IMR-90 (cell line): Measurements from ENCODE around the gene STARD13. TPM values are rescaled to one million over a fixed set of nuclear protein-coding genes. Genes with fewer than 3 reads are reported as not detected.
"Not testable (repeated sequence)": the region's sequence is repeated elsewhere in the genome, so short reads cannot be mapped to it uniquely, and the experiment has no call there.

Experiments used
- ATAC-seq: fragments of 200-7000 bp; cut with Tn5 transposase; 2 replicates; pipeline ENCODE4 v1.9.1; 2020; ENCODE audit warnings: low read depth, mild to moderate bottlenecking, moderate library complexity
- BruUV-seq: library from RNA; stranded (reverse); fragments of 400-500 nt; replicated peaks from 2 replicates; lab custom pipeline; 2021; lab: Mats Ljungman, UMichigan
- CTCF ChIA-PET: fragments of 300-600 bp; formaldehyde crosslinking; extraction: SDS; loops from one replicate; lab custom pipeline; 2021; ENCODE audit warnings: antibody characterized with exemption; lab: Yijun Ruan, JAX
- POLR2A ChIA-PET: fragments of 300-600 bp; sonication (Branson Sonifier 250); formaldehyde crosslinking; loops from one replicate; lab custom pipeline; 2022; ENCODE audit warnings: antibody characterized with exemption; ENCODE audit not compliant: unreplicated experiment; lab: Charles Lee
- DNase-seq: peaks from one replicate; pipeline ENCODE4 v3.0.0; 2013
- H2AFZ ChIP-seq: replicated peaks from 2 replicates; pipeline ENCODE3; 2013; ENCODE audit warnings: low read length, mild to moderate bottlenecking; ENCODE audit not compliant: poor library complexity
- H2AK5ac ChIP-seq: 2 replicates; pipeline ENCODE4 v1.6.1; 2013; ENCODE audit warnings: low read depth, low read length, inconsistent platforms
- H2AK9ac ChIP-seq: replicated peaks from 2 replicates; pipeline ENCODE3; 2013; ENCODE audit warnings: mild to moderate bottlenecking, low read depth, low read length, moderate library complexity; ENCODE audit not compliant: poor library complexity
- H2BK120ac ChIP-seq: 2 replicates; pipeline ENCODE4 v1.6.1; 2013; ENCODE audit warnings: low read depth, low read length, inconsistent platforms
- H2BK15ac ChIP-seq: 3 replicates; pipeline ENCODE4 v1.6.1; 2013; ENCODE audit warnings: low read depth, low read length, inconsistent platforms
- H2BK20ac ChIP-seq: 2 replicates; pipeline ENCODE4 v1.6.1; 2013; ENCODE audit warnings: low read depth, mild to moderate bottlenecking, inconsistent platforms, low read length, moderate library complexity
- H2BK5ac ChIP-seq: 2 replicates; pipeline ENCODE4 v1.6.1; 2013; ENCODE audit warnings: mild to moderate bottlenecking, low read depth, low read length, inconsistent platforms; ENCODE audit not compliant: poor library complexity, severe bottlenecking
- H3K14ac ChIP-seq: replicated peaks from 2 replicates; pipeline ENCODE4 v1.6.1; 2013; ENCODE audit warnings: low read depth, low read length, inconsistent platforms
- H3K18ac ChIP-seq: 2 replicates; pipeline ENCODE4 v1.6.1; 2013; ENCODE audit warnings: low read depth, low read length, control low read depth
- H3K23ac ChIP-seq: 2 replicates; pipeline ENCODE4 v1.6.1; 2013; ENCODE audit warnings: low read depth, low read length, inconsistent platforms
- H3K27ac ChIP-seq: 2 replicates; pipeline ENCODE4 v1.5.1; 2013; ENCODE audit warnings: mild to moderate bottlenecking, control low read depth, low read length; ENCODE audit not compliant: insufficient read depth
- H3K27me3 ChIP-seq: 2 replicates; pipeline ENCODE4 v1.6.1; 2013; ENCODE audit warnings: low read length; ENCODE audit not compliant: control insufficient read depth, insufficient read depth
- H3K36me3 ChIP-seq: 2 replicates; pipeline ENCODE4 v1.6.1; 2013; ENCODE audit warnings: low read length, mixed read lengths; ENCODE audit not compliant: control insufficient read depth, insufficient read depth
- H3K4ac ChIP-seq: 2 replicates; pipeline ENCODE4 v1.6.1; 2013; ENCODE audit warnings: low read depth, low read length, inconsistent platforms
- H3K4me1 ChIP-seq: 2 replicates; pipeline ENCODE4 v1.6.1; 2013; ENCODE audit warnings: low read length, mixed read lengths; ENCODE audit not compliant: control insufficient read depth, insufficient read depth
- H3K4me2 ChIP-seq: 2 replicates; pipeline ENCODE4 v1.6.1; 2013; ENCODE audit warnings: low read depth, mild to moderate bottlenecking, control low read depth, low read length, moderate library complexity
- H3K4me3 ChIP-seq: 2 replicates; pipeline ENCODE4 v1.5.1; 2013; ENCODE audit warnings: low read depth, mild to moderate bottlenecking, control low read depth, low read length, moderate library complexity; ENCODE audit not compliant: insufficient read depth
- H3K56ac ChIP-seq: 2 replicates; pipeline ENCODE4 v1.6.1; 2013; ENCODE audit warnings: low read length, inconsistent platforms; ENCODE audit not compliant: insufficient read depth; ENCODE audit errors: extremely low read depth
- H3K79me1 ChIP-seq, 2 experiments: 2 replicates each; pipeline ENCODE4 v1.6.1; 2013; ENCODE audit warnings: low read length in 2 of 2, inconsistent platforms in 1 of 2, low read depth in 1 of 2
- H3K9ac ChIP-seq: 2 replicates; pipeline ENCODE4 v1.6.1; 2013; ENCODE audit warnings: low read depth, low read length, control low read depth
- H3K9me1 ChIP-seq: 2 replicates; pipeline ENCODE4 v1.6.1; 2013; ENCODE audit warnings: low read length, inconsistent platforms; ENCODE audit not compliant: insufficient read depth
- H3K9me3 ChIP-seq: 2 replicates; pipeline ENCODE4 v1.6.1; 2013; ENCODE audit warnings: low read length; ENCODE audit not compliant: control insufficient read depth, insufficient read depth
- H4K20me1 ChIP-seq: 2 replicates; pipeline ENCODE4 v1.6.1; 2013; ENCODE audit warnings: low read length, inconsistent platforms; ENCODE audit not compliant: insufficient read depth
- H4K5ac ChIP-seq: 2 replicates; pipeline ENCODE4 v1.6.1; 2013; ENCODE audit warnings: mild to moderate bottlenecking, low read depth, low read length, control low read depth
- H4K8ac ChIP-seq, 2 experiments: 2 replicates each; pipeline ENCODE4 v1.6.1; 2013; ENCODE audit warnings: low read depth in 2 of 2, low read length in 2 of 2, control low read depth in 1 of 2, inconsistent platforms in 1 of 2
- H4K91ac ChIP-seq: 2 replicates; pipeline ENCODE4 v1.6.1; 2013; ENCODE audit warnings: low read depth, low read length, inconsistent platforms; ENCODE audit not compliant: insufficient read depth
- CEBPB ChIP-seq: IDR thresholded peaks from 2 replicates; pipeline ENCODE4 v1.6.1; 2012; ENCODE audit warnings: low read depth, low read length, improper control_type of control experiment
- MXI1 ChIP-seq: IDR thresholded peaks from 2 replicates; pipeline ENCODE4 v1.6.1; 2012; ENCODE audit warnings: low read depth, mild to moderate bottlenecking, low read length, moderate library complexity, borderline replicate concordance
- NFE2L2 ChIP-seq: fragments of 150-350 bp; IDR thresholded peaks from 2 replicates; pipeline ENCODE4 v1.6.1; 2016; ENCODE audit warnings: low read depth, mild to moderate bottlenecking, low read length
- POLR2A ChIP-seq: IDR thresholded peaks from 2 replicates; pipeline ENCODE4 v1.6.1; 2012; ENCODE audit warnings: mild to moderate bottlenecking, low read depth, low read length
- RCOR1 ChIP-seq: IDR thresholded peaks from 2 replicates; pipeline ENCODE4 v1.6.1; 2012; ENCODE audit warnings: mild to moderate bottlenecking, low read length, improper control_type of control experiment; ENCODE audit not compliant: insufficient replicate concordance
- USF2 ChIP-seq: fragments of 150-350 bp; IDR thresholded peaks from 2 replicates; pipeline ENCODE4 v1.6.1; 2017; ENCODE audit warnings: mild to moderate bottlenecking, antibody characterized with exemption, low read length, low read depth
- WGBS, 2 experiments: methylation state at CpG; one replicate each; pipeline versions ENCODE4 v1.1.5 to v1.1.7; 2013; ENCODE audit warnings: missing lambda C conversion rate in 2 of 2; ENCODE audit not compliant: insufficient read length in 1 of 2; ENCODE audit errors: extremely low coverage in 2 of 2; 5-methylcytosine and 5-hydroxymethylcytosine counted together
- dilution Hi-C: fragments of 300-500 bp; cut with HindIII; formaldehyde crosslinking; loops from one replicate; pipeline ENCODE4 v1.14.3; 2018; ENCODE audit warnings: low sequenced_read_pairs; ENCODE audit not compliant: unreplicated experiment
- in situ Hi-C: fragments of 300-500 bp; cut with MboI; formaldehyde crosslinking; loops from 3 replicates; pipeline ENCODE4 v1.14.3; 2019; ENCODE audit warnings: low sequenced_read_pairs, inconsistent platforms, mixed read lengths
- intact Hi-C: fragments of 100-400 bp; cut with micrococcal nuclease; formaldehyde crosslinking; loops from 2 replicates; pipeline ENCODE4 v1.10.0; 2022
- polyA plus RNA-seq, 3 experiments: library from polyadenylated mRNA; depleted of rRNA; stranded (reverse); fragments of >200 nt; gene quantifications; 2 replicates each; pipeline ENCODE4 v1.2.3, GENCODE V29; 2012; ENCODE audit warnings: low replicate concordance in 1 of 3
- total RNA-seq: library from RNA; depleted of rRNA; stranded (reverse); fragments of >200 nt; gene quantifications from 2 replicates; pipeline ENCODE4 v1.2.3, GENCODE V29; 2012
- TF ChIP-seq, protein P1 (sequence below): fragments of 150-350 bp; IDR thresholded peaks from 2 replicates; pipeline ENCODE4 v1.6.1; 2016; ENCODE audit warnings: low read depth, mild to moderate bottlenecking, low read length, moderate library complexity, borderline replicate concordance

STARD13 gene
- total and polyA plus RNA-seq, 2 of the 4 experiments (the other 2 are of a cell fraction), result 23.6 to 46.6 TPM

DNA sequence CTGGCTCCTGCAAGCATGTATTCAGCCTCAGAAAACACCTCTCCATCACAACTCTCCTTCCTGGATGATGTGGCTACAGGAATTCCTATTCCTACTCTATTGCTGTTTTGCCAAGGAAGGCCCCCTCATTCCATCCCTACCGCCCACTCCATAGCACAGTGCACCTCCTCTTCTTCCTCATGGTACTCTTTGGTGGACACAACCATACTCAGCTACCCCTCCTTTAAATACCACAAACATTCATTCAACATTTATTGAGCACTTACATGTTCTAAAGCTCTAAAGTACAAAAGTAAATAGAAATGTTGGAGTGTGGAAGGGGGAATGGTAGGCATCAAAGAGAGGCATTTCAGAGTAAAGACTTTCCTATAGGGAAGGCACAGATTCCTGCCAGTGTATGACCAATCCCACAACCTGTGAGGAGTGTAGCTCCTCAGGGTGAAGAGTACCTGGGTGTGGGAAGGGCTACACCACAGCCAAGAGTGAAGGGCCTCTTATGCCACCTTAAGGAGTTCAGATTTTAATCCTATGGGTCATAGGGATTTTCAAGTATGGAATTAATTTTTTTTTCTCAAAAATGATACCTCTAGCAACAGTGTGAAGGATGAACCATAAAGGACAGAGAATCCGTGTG lies 42.5 kb downstream of the STARD13 start (continued):
- no peak for TF ChIP-seq USF2
- TF ChIP-seq RCOR1, result no peak
- no peak for TF ChIP-seq NFE2L2
- TF ChIP-seq, protein P1, sequence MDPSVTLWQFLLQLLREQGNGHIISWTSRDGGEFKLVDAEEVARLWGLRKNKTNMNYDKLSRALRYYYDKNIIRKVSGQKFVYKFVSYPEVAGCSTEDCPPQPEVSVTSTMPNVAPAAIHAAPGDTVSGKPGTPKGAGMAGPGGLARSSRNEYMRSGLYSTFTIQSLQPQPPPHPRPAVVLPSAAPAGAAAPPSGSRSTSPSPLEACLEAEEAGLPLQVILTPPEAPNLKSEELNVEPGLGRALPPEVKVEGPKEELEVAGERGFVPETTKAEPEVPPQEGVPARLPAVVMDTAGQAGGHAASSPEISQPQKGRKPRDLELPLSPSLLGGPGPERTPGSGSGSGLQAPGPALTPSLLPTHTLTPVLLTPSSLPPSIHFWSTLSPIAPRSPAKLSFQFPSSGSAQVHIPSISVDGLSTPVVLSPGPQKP, result no peak
- TF ChIP-seq CEBPB, result no peak
- no peak for TF ChIP-seq MXI1
- TF ChIP-seq POLR2A, result no peak

DNA sequence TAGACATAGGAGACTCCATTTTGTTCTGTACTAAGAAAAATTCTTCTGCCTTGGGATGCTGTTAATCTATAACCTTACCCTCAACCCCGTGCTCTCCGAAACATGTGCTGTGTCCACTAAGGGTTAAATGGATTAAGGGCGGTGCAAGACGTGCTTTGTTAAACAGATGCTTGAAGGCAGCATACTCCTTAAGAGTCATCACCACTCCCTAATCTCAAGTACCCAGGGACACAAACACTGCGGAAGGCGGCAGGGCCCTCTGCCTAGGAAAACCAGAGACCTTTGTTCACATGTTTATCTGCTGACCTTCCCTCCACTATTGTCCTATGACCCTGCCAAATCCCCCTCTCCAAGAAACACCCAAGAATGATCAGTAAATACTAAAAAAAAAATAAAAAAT lies 43.2 kb downstream of the STARD13 start:
- H3K23ac ChIP-seq, H3K4me1 ChIP-seq, H2BK120ac ChIP-seq, POLR2A ChIA-PET, in situ Hi-C loops, CTCF ChIA-PET, H2AK9ac ChIP-seq, H2AFZ ChIP-seq, dilution Hi-C loops, H2BK5ac ChIP-seq, H2BK15ac ChIP-seq, H3K27ac ChIP-seq, H3K4me3 ChIP-seq, H3K56ac ChIP-seq, H3K9me3 ChIP-seq, intact Hi-C loops, H3K9me1 ChIP-seq, H3K9ac ChIP-seq, H4K8ac ChIP-seq, BruUV-seq, H4K5ac ChIP-seq, H3K14ac ChIP-seq, H3K4me2 ChIP-seq, H2BK20ac ChIP-seq, H3K27me3 ChIP-seq, H3K18ac ChIP-seq, DNase-seq, H2AK5ac ChIP-seq, ATAC-seq, H4K20me1 ChIP-seq, H3K4ac ChIP-seq, H4K91ac ChIP-seq: not testable (repeated sequence)
- peaks cover 14% of the 10 kb centered on the region for H3K36me3 ChIP-seq
- H3K79me1 ChIP-seq, result peaks cover 29 to 50% of the 10 kb centered on the region in 2 experiments
- WGBS, 2 experiments, result no CpG with 5 or more reads among the region's 6 CpGs
